PC-3 (cell line): ENCODE results near the gene CFAP65.

Experiments used
- EZH2phosphoT487 ChIP-seq: fragments of 300-600 bp; sonication (generic); IDR thresholded peaks from 2 replicates; pipeline ENCODE4 v1.6.1; 2018; ENCODE audit warnings: mild to moderate bottlenecking, antibody characterized with exemption, low read length, borderline replicate concordance
- TF ChIP-seq, protein P1 (sequence below): fragments of 300-600 bp; sonication (generic); conservative IDR thresholded peaks from 2 replicates; pipeline ENCODE4 v1.5.1; 2017; ENCODE audit warnings: antibody characterized with exemption, low read depth, mild to moderate bottlenecking, low read length

DNA sequence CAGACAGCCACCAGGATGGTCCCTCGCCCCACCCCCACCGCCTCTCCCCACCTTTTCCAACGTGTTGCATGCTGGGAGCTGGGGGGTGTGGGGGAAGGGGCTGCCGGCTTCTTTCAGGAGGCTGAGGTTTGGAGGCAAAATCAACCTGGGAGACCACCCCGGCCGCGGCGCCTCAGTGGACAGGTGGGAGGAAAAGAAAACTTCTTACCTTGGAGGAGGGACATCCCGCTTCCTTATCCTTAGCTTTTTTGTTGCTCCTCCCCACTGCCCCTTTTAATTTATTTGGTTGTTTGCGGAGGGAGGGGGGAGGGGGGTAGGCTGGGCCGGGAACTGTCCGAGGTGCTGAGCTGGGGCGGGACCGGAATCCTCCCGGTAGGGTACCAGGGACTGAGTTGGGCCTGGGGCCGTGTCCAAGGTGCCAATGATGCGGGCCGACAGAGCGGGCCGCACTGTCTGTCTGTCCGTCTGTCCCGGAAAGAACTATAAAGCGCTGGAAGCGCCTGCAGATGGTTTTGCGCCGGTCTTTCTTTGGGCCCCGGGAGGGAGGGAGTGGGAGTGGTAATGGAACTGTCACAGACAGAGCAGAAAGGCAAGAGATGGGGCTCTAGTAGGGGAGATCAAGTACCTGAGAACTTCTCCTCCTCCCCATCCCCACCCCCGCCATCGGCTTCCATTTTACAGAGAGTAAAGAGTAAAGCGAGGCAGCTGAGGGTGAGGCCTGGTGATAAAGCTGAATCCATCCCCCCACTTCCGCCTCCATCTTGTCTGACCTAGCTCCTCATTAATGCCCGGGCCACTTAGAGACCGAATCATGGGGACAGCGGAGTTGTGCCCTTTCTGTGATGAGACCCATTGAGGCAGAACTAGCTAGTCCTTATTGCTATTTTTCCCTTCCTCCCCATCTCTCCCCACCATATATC, 79.4 kb downstream of the CFAP65 start:
- TF ChIP-seq, protein P1, sequence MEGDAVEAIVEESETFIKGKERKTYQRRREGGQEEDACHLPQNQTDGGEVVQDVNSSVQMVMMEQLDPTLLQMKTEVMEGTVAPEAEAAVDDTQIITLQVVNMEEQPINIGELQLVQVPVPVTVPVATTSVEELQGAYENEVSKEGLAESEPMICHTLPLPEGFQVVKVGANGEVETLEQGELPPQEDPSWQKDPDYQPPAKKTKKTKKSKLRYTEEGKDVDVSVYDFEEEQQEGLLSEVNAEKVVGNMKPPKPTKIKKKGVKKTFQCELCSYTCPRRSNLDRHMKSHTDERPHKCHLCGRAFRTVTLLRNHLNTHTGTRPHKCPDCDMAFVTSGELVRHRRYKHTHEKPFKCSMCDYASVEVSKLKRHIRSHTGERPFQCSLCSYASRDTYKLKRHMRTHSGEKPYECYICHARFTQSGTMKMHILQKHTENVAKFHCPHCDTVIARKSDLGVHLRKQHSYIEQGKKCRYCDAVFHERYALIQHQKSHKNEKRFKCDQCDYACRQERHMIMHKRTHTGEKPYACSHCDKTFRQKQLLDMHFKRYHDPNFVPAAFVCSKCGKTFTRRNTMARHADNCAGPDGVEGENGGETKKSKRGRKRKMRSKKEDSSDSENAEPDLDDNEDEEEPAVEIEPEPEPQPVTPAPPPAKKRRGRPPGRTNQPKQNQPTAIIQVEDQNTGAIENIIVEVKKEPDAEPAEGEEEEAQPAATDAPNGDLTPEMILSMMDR = no peak
- TF ChIP-seq EZH2phosphoT487 = no peak
